Measurements from ENCODE around the gene OR2AG2.

Gene OR2AG2

DNA sequence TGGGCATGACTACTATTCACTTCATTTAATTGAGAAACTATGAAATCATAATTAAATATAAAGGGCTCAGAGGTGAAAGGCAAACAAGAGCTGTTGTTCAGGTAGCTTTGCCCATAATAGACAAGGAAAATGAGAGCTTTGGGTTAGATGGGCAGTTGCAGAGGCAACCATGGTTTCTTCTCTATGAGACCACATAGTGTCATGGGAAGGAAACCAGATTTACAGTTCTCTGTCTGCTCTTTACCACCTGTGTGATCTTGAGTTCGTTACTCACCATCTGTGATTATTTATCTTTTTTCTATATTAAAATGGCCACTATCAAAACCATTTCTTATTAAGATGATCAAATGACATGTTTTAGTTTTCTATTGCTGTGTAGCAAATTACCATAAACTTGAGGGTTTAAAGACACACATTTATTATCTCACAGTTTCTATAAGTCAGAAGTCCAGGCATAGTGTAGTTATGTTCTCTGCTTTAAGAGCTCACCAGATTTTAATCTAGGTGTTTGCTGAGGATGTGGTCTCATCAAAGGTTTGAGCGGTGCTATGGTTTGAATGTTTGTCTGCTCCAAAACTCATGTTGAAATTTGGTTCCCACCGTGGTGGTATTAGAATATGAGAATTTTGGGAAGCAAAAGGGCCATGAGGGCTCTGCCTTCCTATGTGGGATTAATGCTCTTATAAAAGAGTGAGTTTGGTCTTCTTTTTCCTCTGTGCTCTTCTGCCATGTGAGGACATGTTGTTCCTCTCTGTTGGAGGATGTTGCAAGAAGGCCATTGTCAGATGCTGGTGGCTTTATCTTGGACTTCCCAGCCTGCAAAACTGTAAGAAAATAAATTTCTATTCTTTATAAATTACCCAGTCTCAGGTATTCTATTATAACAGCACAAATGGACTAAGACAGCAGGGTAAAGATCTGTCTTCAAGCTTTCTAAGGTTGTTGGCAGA, 38.2 kb downstream of the OR2AG2 start:
- no peaks in the 10 kb centered on the region for H3K9me3 Mint-ChIP-seq
- no peak overlapping the region for H3K4me3 Mint-ChIP-seq
- DNase-seq (ENCODE audit: low spot score in 2 of 2) = no peak
- peaks cover 24% of the 10 kb centered on the region for H3K36me3 Mint-ChIP-seq
- ATAC-seq (ENCODE audit: low read depth) = no peak
- H3K27me3 Mint-ChIP-seq = no peaks in the 10 kb centered on the region
- peaks cover 37% of the 10 kb centered on the region for H3K4me1 Mint-ChIP-seq
- H3K27ac Mint-ChIP-seq = peak overlapping the region; percentile 82

- no peak for DNase-seq (ENCODE audit: low spot score in 2 of 2)
- H3K36me3 Mint-ChIP-seq = peaks cover 45% of the 10 kb centered on the region
- H3K9me3 Mint-ChIP-seq = peaks cover 6% of the 10 kb centered on the region
- peaks cover 29% of the 10 kb centered on the region for H3K4me1 Mint-ChIP-seq
- H3K27ac Mint-ChIP-seq = peak overlapping the region; percentile 10
- H3K4me3 Mint-ChIP-seq = no peak overlapping the region
- ATAC-seq (ENCODE audit: low read depth) = no peak
- H3K27me3 Mint-ChIP-seq = no peaks in the 10 kb centered on the region
Measured at GRCh38 chr11:6727971-6728760, 43.6 kb downstream of the OR2AG2 start.

DNA sequence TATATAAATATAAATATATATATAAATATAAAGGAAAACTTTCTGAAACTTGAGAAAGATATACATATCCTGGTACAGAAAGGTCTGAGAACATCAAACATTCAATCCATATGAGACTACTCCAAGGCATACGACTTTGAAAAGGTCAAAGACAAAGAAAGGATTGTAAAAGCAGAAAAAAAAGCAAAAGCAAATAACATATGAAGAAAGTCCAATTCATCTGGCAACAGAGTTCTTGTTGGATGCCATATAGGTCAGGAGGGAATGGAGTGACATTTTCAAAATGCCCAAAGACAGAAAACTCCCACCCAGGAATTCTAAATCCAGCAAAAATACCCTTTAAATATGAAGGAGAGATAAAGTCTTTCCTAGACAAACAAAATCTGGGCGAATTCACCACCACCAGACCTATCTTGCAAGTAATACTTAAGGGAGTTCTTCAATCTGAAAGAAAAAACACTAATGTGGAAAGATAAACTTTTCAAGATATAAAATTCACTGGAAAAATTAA, 46.3 kb downstream of the OR2AG2 start:
- DNase-seq (ENCODE audit: low spot score in 2 of 2) (no peak), ATAC-seq (ENCODE audit: low read depth) (no peak)
- no peak overlapping the region for H3K27ac Mint-ChIP-seq
- peaks cover 58% of the 10 kb centered on the region for H3K36me3 Mint-ChIP-seq
- peaks cover 8% of the 10 kb centered on the region for H3K9me3 Mint-ChIP-seq
- no peak overlapping the region for H3K4me3 Mint-ChIP-seq
- H3K4me1 Mint-ChIP-seq = peaks cover 40% of the 10 kb centered on the region
- no peaks in the 10 kb centered on the region for H3K27me3 Mint-ChIP-seq

GRCh38 chr11:6724013-6724412, 47.8 kb downstream of the OR2AG2 start:
- Mint-ChIP-seq H3K4me3 (no peak overlapping the region), H3K36me3 (peaks cover 58% of the 10 kb centered on the region), H3K9me3 (peaks cover 8% of the 10 kb centered on the region), H3K27me3 (no peaks in the 10 kb centered on the region), H3K27ac (no peak overlapping the region), H3K4me1 (peaks cover 44% of the 10 kb centered on the region)
- ATAC-seq (ENCODE audit: low read depth) (no peak), DNase-seq (ENCODE audit: low spot score in 2 of 2) (no peak)

GRCh38 chr11:6721343-6721742, 50.4 kb downstream of the OR2AG2 start:
- DNase-seq (ENCODE audit: low spot score in 2 of 2) = no peak
- Mint-ChIP-seq H3K9me3 (peaks cover 6% of the 10 kb centered on the region), H3K27ac (peak overlapping the region; percentile 83), H3K27me3 (no peaks in the 10 kb centered on the region), H3K36me3 (peaks cover 53% of the 10 kb centered on the region), H3K4me1 (peaks cover 38% of the 10 kb centered on the region), H3K4me3 (no peak overlapping the region)
- no peak for ATAC-seq (ENCODE audit: low read depth)

DNA sequence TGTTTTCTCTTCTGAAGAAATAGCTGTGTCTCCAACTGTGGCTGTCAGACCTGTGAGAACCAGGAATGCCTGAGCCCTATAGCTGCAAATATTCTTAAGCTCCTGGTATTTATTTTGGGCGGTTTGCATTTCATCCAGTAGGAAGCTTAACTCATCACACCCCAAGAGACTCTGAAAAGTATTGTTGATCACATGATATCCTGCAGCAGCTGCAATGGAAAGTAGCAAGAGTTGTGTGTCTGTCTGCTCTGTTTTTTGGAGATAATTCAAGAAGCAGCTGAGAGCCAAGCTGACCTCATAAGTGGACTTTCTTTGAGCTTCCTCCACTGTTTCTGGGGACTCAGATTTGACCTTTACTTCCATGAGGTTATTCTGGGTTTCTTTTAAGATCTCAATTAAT, 52.2 kb downstream of the OR2AG2 start:
- no peak for ATAC-seq (ENCODE audit: low read depth)
- H3K27ac Mint-ChIP-seq = no peak overlapping the region

GRCh38 chr11:6717426-6717825, 54.4 kb downstream of the OR2AG2 start:
- DNase-seq (ENCODE audit: low spot score in 2 of 2) (no peak), ATAC-seq (ENCODE audit: low read depth) (no peak)
- Mint-ChIP-seq H3K4me3 (no peak overlapping the region), H3K4me1 (peaks cover 20% of the 10 kb centered on the region), H3K9me3 (no peaks in the 10 kb centered on the region), H3K27me3 (no peaks in the 10 kb centered on the region), H3K27ac (peak overlapping the region; percentile 47), H3K36me3 (peaks cover 27% of the 10 kb centered on the region)

More for the DNA sequence above, 52.2 kb downstream of the OR2AG2 start:
- Mint-ChIP-seq H3K27me3 (no peaks in the 10 kb centered on the region), H3K4me1 (peaks cover 29% of the 10 kb centered on the region), H3K9me3 (peaks cover 4% of the 10 kb centered on the region), H3K4me3 (no peak overlapping the region), H3K36me3 (peaks cover 42% of the 10 kb centered on the region)
- DNase-seq (ENCODE audit: low spot score in 2 of 2) = no peak
